Stomach (tissue), 4 donors: ENCODE results near the gene ROBO2.

Experiments
- EP300 ChIP-seq: sonication (generic); formaldehyde crosslinking; IDR thresholded peaks from one replicate; pipeline ENCODE4 v1.6.1; 2017; ENCODE audit warnings: antibody characterized with exemption
- POLR2A ChIP-seq, 4 donors: fragments of 450-650 bp; IDR thresholded peaks; one replicate each; pipeline ENCODE4 v1.6.1; 2016; ENCODE audit warnings: antibody characterized with exemption in 4 of 4, control low read depth in 2 of 4, mild to moderate bottlenecking in 1 of 4, moderate library complexity in 1 of 4
- POLR2AphosphoS5 ChIP-seq, 3 donors: sonication (generic); formaldehyde crosslinking; IDR thresholded peaks; one replicate each; pipeline ENCODE4 v1.6.1; 2016; ENCODE audit warnings: antibody characterized with exemption in 3 of 3
- TF ChIP-seq, protein P1 (sequence below), 7 experiments: fragments of 450-650 bp in 4 of 7; fragments of 200-600 bp in 3 of 7; sonication (generic) in 3 of 7; IDR thresholded peaks; one replicate each; pipeline ENCODE4 v1.5.1; 2016 to 2019; ENCODE audit warnings: antibody characterized with exemption in 7 of 7, control low read depth in 2 of 7, mild to moderate bottlenecking in 1 of 7

DNA sequence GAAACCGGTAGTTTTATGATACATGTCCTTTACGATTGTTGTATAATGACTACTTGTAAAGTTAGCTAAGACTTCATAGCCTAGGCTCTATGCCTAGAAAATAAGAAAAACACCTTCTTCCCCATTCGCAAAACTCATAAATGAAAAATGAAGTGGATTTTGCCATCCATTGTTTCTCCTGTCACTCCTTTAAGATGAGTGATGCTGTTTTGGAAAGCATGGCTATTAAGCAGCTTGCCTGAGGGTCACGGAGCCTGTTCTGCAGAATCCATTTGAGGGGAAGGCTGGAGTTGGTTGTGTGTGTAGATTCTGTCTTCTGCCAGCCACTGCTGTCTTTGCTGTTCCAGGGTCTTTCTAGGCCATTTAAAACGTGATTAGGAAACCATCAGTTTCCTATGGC is 31.5 kb downstream of the ROBO2 start:
- TF ChIP-seq, protein P1, sequence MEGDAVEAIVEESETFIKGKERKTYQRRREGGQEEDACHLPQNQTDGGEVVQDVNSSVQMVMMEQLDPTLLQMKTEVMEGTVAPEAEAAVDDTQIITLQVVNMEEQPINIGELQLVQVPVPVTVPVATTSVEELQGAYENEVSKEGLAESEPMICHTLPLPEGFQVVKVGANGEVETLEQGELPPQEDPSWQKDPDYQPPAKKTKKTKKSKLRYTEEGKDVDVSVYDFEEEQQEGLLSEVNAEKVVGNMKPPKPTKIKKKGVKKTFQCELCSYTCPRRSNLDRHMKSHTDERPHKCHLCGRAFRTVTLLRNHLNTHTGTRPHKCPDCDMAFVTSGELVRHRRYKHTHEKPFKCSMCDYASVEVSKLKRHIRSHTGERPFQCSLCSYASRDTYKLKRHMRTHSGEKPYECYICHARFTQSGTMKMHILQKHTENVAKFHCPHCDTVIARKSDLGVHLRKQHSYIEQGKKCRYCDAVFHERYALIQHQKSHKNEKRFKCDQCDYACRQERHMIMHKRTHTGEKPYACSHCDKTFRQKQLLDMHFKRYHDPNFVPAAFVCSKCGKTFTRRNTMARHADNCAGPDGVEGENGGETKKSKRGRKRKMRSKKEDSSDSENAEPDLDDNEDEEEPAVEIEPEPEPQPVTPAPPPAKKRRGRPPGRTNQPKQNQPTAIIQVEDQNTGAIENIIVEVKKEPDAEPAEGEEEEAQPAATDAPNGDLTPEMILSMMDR (IDR thresholded peaks at IDR 0.05): no peak
- no peak for TF ChIP-seq POLR2A (IDR thresholded peaks at IDR 0.05)
- no peak for TF ChIP-seq EP300
- TF ChIP-seq POLR2AphosphoS5 (IDR thresholded peaks at IDR 0.05): no peak
